Kidney epithelial cell (primary cell): ENCODE measurements around the gene ATPAF1. TPM values are rescaled to one million over a fixed set of nuclear protein-coding genes. Genes with fewer than 3 reads are reported as not detected.

Experiments used
- DNase-seq: peaks from one replicate; pipeline ENCODE4 v3.0.0-alpha.2; 2010; ENCODE audit warnings: low read depth
- H3K27me3 ChIP-seq: 2 replicates; pipeline ENCODE4 v1.6.0; 2011; ENCODE audit warnings: low read length; ENCODE audit not compliant: control insufficient read depth, insufficient read depth
- H3K36me3 ChIP-seq: 2 replicates; pipeline ENCODE4 v1.5.1; 2011; ENCODE audit warnings: low read length; ENCODE audit not compliant: control insufficient read depth, insufficient read depth
- H3K4me3 ChIP-seq: 2 replicates; pipeline ENCODE4 v1.5.1; 2011; ENCODE audit warnings: low read depth, mild to moderate bottlenecking, control low read depth, low read length
- total RNA-seq: library from RNA; depleted of rRNA; stranded (reverse); fragments of >200 nt; gene quantifications from 2 replicates; pipeline ENCODE4 v1.2.3, GENCODE V29; 2015
- TF ChIP-seq, protein P1 (sequence below): IDR thresholded peaks from 2 replicates; pipeline ENCODE4 v1.5.1; 2011; ENCODE audit warnings: mild to moderate bottlenecking, moderate library complexity, low read length, control low read depth, inconsistent platforms; ENCODE audit not compliant: insufficient read depth, poor library complexity, severe bottlenecking

Gene ATPAF1
- total RNA-seq, 1 donor from 2014 or later: 31.3 TPM

DNA sequence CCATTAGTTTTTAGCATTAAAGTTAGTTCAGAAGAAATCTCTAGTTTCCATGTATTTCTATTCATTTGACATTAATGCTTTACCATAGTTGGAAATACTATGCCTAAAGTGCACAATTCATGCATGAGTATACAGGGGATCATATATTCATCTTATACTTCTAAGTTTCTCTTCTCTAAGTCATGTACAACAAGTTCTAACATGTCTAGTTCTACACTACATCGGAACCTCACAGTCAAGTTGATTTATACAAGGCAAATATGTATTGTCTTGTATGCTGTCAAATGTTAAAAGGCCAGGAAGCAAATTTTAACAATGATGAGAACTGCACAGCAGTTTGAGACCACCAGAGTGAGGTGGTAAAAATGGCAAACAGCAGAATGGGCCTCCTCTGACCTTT lies 28.6 kb downstream of the ATPAF1 start:
- Histone ChIP-seq H3K36me3 (no peaks in the 10 kb centered on the region), H3K4me3 (no peak overlapping the region), H3K27me3 (no peaks in the 10 kb centered on the region)
- TF ChIP-seq, protein P1, sequence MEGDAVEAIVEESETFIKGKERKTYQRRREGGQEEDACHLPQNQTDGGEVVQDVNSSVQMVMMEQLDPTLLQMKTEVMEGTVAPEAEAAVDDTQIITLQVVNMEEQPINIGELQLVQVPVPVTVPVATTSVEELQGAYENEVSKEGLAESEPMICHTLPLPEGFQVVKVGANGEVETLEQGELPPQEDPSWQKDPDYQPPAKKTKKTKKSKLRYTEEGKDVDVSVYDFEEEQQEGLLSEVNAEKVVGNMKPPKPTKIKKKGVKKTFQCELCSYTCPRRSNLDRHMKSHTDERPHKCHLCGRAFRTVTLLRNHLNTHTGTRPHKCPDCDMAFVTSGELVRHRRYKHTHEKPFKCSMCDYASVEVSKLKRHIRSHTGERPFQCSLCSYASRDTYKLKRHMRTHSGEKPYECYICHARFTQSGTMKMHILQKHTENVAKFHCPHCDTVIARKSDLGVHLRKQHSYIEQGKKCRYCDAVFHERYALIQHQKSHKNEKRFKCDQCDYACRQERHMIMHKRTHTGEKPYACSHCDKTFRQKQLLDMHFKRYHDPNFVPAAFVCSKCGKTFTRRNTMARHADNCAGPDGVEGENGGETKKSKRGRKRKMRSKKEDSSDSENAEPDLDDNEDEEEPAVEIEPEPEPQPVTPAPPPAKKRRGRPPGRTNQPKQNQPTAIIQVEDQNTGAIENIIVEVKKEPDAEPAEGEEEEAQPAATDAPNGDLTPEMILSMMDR: no peak
- DNase-seq: no peak

GRCh38 chr1:46638921-46639320 lies 29.2 kb downstream of the ATPAF1 start:
- Histone ChIP-seq H3K4me3 (no peak overlapping the region), H3K36me3 (no peaks in the 10 kb centered on the region), H3K27me3 (no peaks in the 10 kb centered on the region)
- TF ChIP-seq, protein P1: no peak
- DNase-seq: no peak

- TF ChIP-seq, protein P1: no peak
- H3K4me3 ChIP-seq: no peak overlapping the region
- H3K36me3 ChIP-seq: no peaks in the 10 kb centered on the region
- DNase-seq: no peak
- no peaks in the 10 kb centered on the region for H3K27me3 ChIP-seq
Observed at GRCh38 chr1:46637444-46638083, 30.6 kb downstream of the ATPAF1 start.

GRCh38 chr1:46635205-46635604 lies 33.0 kb downstream of the ATPAF1 start:
- no peaks in the 10 kb centered on the region for H3K36me3 ChIP-seq
- TF ChIP-seq, protein P1: no peak
- DNase-seq: no peak
- H3K27me3 ChIP-seq: no peaks in the 10 kb centered on the region
- H3K4me3 ChIP-seq: no peak overlapping the region

DNA sequence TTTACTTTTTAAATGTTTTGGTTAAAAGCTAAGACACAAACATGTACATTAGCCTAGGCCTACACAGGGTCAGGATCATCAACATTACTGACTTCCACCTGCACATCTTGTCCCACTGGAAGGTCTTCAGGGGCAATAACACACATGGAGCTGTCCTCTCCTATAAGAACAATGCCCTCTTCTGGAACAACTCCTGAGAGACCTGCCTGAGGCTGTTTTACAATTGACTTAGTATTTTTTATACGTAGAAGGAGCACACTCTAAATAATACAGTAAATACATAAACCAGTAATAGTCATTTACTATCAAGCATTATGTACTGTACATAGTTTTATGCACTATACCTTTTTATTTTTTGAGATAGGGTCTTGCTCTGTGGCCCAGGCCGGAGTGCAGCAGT lies 37.4 kb downstream of the ATPAF1 start:
- no peaks in the 10 kb centered on the region for H3K27me3 ChIP-seq
- TF ChIP-seq, protein P1: no peak
- no peak for DNase-seq
- H3K4me3 ChIP-seq: no peak overlapping the region
- no peaks in the 10 kb centered on the region for H3K36me3 ChIP-seq

DNA sequence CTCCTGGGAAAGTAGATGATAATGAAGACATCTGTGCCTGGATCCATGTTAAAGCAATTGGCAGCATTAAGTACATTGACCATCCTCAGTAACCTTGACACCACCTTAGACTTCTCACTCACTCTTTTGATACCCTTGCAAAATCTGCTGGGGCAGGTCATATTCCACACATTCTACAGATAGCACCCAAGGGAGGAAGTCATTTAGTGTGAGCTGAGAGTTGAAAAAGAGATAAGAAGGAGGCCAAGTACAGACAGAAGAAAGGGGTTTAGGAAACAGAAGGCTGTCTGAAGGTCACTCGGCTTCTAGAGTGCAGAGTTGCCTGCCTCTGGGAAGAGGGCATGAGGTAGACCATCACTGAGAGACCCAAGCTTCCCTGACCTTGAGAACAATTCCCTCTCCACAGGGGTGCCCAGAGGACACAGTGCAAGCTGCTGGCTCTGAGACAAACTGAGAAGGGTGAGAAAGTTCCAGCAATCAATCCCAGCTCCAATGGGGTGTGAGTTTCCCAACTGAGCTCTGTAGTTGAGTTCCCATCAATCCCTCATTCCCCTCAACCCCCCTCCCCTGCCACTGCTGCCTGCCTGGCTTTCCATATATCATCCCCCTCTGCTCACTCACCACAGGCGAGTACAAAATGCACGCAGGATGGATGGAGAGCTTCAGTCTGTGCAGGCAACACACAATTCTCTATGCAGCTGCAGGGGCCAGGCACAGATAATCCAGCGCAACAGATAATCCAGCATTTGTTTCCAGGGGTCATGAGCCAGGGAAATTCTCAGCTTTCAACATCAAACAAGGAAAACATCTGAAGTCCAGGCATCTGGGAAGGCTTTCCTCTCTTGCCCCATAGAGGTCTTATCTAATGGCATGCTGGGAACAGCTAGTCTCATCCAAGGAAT lies 44.2 kb downstream of the ATPAF1 start:
- H3K36me3 ChIP-seq: no peaks in the 10 kb centered on the region
- H3K27me3 ChIP-seq: no peaks in the 10 kb centered on the region
- TF ChIP-seq, protein P1: no peak
- DNase-seq: no peak
- H3K4me3 ChIP-seq: no peak overlapping the region
